GM03348 (cell line): Measurements from ENCODE around the gene NAGS.
"Not testable (repeated sequence)": the region's sequence is repeated elsewhere in the genome, so short reads cannot be mapped to it uniquely, and the experiment has no call there.

Experiments used
- DNase-seq: peaks from one replicate; pipeline ENCODE4 v3.0.0; 2012; ENCODE audit warnings: low spot score

NAGS gene

GRCh38 chr17:43984521-43984920 lies 19.9 kb upstream of the NAGS start:
- no peak for DNase-seq

GRCh38 chr17:43986225-43986981 lies 18.0 kb upstream of the NAGS start:
- DNase-seq = no peak

- no peak for DNase-seq
Observed at GRCh38 chr17:43987131-43988021, 17.0 kb upstream of the NAGS start.

DNA sequence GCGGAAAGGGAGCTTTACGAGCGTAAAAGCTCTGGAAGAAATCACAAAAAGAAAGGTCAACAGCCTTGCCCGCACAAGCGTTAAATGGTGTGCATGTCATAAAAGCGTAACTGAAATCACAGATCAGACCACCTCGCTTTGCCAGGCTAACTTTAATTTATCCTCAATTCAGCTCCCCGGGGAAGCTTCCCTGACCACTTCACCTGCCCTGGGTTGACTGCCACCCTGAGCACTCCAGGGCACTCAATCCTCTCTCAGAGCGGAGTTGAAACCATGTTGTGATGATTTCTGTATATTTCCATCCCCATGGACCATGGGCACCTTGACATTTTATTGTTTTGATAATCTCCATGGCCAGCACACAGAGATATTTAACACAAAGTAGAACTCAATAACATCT lies 16.1 kb upstream of the NAGS start:
- DNase-seq = no peak

DNA sequence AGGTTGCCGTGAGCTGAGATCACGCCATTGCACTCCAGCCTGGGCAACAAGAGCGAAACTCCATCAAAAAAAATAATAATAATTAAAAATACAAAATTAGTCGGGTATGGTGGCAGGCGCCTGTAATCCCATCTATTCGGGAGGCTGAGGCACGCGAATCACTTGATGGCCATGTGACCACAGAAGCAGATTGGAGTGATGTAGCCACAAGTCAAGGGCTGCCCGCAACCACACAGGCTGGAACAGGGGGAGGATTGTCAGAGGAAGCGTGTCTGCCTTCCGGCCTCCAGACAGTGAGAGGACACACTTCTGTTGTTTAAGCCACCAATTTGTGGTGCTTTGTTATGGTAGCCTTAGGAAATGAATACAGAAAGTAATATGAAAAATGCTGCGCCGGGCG lies 11.8 kb upstream of the NAGS start:
- DNase-seq = no peak

DNA sequence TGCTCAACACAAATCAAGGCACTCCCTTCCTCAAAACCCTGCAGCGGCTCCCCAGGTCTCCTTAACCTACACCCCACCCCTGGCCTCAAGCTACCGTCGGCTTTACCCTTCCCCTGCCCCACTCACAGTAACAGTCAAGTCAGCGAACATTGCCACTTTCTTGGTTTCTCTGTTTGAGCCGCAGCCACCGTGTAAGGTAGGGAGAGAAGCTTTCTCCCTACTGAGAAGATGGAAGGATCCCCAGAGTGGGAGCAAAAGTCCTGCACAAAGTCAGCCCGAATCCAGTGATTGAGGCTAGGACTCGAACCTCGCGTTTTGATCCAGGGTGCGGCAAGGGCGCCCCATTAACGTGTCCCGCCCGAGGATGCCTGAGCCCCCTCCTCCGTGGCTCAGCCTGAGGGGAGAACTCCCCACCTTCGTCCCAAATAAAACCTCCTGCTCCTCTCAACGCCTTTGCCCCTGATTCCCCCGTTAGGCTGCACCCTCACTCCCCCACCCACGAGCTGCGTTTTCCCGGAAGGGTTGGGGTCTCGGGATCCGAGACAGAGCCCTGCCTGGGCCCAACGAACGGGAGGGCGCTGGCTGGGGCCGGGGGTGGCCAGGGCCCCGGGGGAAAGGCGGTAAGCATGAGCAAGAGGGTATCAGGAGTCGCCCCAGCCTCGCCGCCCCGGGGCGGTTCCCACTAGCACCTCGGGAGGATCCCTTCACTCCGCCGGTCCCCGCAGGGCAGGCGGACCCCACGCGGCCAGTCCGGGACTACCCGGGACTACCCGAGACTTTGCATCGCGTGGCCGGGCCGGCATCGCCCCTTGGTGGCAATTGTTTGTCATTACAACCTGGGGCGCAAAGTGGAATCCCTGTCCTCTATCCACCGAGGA lies 9.9 kb upstream of the NAGS start:
- peak; percentile 91 for DNase-seq

- DNase-seq = no peak
Observed at GRCh38 chr17:43995150-43995471, 9.3 kb upstream of the NAGS start.

- not testable (repeated sequence) for DNase-seq
Observed at GRCh38 chr17:43997180-43997579, 7.2 kb upstream of the NAGS start.

DNA sequence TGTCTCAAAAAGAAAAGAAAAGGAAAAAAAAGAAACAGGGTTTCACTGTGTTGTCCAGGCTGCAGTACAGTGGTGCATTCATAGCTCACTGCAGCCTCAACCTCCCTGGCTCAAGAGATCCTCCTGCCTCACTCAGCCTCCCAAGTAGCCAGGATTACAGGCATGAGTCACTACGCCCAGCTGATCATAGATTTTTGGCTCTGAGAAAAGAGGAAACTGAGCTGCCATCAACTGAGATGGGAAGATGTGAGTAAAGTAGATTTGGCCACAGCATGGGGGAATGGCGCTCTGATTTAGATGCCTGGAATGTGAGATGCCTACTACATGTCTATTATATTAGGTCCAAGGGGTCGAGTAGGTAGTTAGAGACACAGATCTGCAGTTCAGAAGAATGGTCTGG lies 5.9 kb upstream of the NAGS start:
- DNase-seq = no peak

GRCh38 chr17:43999024-43999423 lies 5.4 kb upstream of the NAGS start:
- DNase-seq = no peak

DNA sequence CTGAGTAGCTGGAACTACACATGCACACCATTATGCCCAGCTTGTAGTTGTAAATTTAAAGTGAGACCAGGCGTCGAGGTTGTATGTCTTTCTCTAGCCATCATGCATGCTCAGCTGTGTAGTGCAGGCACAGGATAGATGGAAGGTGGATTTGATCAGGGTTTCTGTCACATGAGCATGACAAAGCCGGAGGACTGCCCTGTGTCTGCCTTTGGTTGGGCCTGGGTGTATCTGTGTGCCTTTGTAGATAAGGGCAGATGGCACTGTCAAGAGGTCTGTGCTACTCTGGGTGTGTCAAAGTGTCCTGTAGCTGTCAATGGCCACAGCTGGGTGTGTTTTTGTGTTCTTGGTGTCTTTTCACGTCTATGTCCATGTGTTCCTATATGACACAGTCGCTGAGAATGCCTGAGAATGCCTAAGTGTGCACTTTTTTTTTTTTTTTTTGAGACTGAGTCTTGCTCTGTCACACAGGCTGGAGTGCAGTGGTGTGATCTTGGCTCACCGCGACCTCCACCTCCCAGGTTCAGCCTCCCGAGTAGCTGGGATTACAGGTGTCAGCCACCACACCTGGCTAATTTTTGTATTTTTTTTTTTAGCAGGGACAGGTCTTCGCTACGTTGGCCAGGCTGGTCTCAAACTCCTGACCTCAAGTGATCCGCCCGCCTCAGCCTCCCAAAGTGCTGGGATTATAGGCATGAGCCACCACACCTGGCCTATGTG lies 4.1 kb upstream of the NAGS start:
- DNase-seq = no peak

- DNase-seq = no peak
Observed at GRCh38 chr17:44000871-44001460, 3.5 kb upstream of the NAGS start.

- DNase-seq = no peak
Observed at GRCh38 chr17:44001461-44001920, 2.9 kb upstream of the NAGS start.

GRCh38 chr17:44002141-44002848 lies 2.1 kb upstream of the NAGS start:
- peak; percentile 69 for DNase-seq

DNA sequence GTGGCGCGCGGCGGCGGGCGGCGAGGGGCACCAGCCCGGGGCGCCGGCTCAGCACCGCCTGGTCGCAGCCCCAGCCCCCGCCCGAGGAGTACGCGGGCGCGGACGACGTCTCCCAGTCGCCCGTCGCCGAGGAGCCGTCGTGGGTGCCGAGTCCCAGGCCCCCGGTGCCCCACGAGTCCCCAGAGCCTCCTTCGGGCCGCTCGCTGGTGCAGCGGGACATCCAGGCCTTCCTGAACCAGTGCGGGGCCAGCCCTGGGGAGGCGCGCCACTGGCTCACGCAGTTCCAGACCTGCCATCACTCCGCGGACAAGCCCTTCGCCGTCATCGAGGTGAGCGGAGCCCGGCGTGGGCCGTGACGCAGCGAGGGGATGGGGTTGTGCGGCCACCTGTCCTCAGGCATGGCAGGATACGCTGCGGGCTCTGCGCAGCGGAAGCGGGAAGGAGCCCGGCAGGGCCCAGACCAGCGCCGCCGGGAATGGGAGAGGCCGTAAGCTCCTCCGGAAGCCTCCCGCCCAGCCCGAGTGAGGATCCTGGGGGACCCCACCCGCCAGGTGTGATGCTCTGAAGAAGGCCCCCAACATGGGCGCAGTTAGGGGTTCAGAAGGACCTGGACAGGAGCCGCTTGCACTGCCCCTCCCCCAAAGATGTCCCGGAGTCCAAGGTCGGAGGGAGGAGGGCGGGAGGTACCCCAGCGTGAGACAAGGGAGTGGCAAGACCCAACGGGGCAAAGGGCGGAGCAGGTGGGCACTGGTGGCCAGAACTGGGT lies 522 bp downstream of the NAGS start:
- no peak for DNase-seq

- DNase-seq = peak; percentile 37
Observed at GRCh38 chr17:44005527-44006271, 1.3 kb downstream of the NAGS start.

- DNase-seq = no peak
Observed at GRCh38 chr17:44006272-44006597, 1.8 kb downstream of the NAGS start.

DNA sequence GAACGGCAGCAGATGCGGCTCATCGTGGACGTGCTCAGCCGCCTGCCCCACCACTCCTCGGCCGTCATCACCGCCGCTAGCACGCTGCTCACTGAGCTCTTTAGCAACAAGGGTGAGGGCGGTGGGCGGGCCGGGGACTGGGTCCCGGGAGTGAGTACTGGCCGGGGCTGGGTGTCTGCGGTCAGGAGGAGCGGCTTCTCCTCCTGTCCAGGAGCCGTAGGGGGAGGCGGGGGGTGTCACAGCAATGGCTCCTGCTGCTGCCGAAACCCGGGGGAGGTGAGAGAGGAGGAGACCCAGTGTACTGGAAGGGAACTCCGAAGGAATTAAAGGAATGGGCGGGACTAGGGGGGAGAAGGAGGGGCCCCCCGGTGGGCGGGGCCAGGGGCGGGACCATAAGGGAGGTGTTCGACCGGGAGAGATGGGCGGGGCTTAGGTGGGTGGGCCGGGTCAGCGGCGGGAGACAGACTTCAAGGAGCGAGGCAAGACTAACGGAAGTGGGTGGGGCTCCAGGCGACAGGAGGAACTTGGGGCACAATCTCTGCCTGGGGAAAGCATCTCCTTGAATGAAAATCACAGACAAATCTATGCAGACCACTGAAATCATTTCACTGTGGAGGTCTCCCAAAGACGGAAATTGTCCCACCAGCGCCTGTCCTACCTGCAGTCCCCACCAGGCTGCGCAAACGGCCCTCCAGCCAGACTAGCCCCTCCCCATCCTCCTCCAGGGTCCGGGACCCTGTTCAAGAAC lies 2.4 kb downstream of the NAGS start:
- peak; percentile 100 for DNase-seq
